COLO829 (cell line): ENCODE measurements around the gene OPN4.
"Not testable (repeated sequence)": the region's sequence is repeated elsewhere in the genome, so short reads cannot be mapped to it uniquely, and the experiment has no call there.

Experiments used
- DNase-seq: peaks from one replicate; pipeline ENCODE4 v3.0.0; 2012; ENCODE audit warnings: low spot score

The OPN4 gene, protein sequence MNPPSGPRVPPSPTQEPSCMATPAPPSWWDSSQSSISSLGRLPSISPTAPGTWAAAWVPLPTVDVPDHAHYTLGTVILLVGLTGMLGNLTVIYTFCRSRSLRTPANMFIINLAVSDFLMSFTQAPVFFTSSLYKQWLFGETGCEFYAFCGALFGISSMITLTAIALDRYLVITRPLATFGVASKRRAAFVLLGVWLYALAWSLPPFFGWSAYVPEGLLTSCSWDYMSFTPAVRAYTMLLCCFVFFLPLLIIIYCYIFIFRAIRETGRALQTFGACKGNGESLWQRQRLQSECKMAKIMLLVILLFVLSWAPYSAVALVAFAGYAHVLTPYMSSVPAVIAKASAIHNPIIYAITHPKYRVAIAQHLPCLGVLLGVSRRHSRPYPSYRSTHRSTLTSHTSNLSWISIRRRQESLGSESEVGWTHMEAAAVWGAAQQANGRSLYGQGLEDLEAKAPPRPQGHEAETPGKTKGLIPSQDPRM

DNA sequence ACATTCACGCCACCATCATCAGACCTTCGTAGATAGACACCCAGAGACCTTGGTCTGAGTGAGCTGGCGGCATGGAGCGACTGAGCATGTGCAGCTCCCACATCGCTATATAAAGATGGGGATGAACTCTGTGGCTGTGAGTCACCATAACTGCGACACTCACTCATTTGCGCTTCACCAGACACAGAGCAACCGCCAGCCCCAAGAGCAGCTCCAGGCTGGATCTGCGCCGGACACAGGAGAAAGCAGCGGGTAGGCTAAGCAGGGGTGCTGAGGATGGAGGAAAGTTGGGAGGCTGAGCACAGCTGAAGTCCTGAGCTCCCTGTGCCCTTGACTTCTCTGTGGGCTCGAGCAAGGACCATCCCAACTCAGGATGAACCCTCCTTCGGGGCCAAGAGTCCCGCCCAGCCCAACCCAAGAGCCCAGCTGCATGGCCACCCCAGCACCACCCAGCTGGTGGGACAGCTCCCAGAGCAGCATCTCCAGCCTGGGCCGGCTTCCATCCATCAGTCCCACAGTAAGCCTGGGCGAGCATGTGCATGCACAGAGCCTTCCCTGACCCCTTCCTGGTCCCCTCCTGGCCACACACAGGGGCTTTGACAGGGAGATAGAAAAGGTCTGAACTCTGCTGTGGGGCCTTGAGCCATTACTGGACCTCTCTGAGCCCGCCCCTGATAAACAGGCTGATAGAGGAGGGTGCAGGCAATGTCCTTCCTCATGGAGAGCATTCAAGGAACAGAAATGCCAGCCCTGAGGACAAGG is at the start of gene OPN4:
TSS of gene OPN4 (plus strand) at position 137 of the 762 bp plus-strand sequence. CDS start at position 374, 237 bp downstream.
- no peak for DNase-seq

- no peak for DNase-seq
Measured at GRCh38 chr10:86607674-86608073, 46.7 kb upstream of the OPN4 start.

- no peak for DNase-seq
Measured at GRCh38 chr10:86609920-86610319, 44.4 kb upstream of the OPN4 start.

DNA sequence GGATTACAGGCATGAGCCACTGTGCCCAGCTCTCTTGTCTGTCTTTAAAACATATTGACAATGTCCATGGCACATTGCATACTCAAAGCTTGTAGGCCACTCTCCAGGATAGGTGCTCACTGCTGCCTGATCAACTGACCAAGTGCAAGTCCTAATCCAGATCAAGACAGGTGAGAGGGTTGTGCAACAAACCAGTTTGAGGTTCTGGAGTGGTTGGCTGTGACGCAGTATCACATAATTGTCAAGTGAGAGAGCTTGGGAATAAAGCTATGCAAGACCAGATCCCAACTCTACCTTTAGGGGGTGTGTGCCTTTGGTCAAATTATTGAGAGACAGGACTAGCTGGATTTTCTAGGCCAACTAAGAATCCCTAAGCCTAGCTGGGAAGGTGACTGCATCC is 43.0 kb upstream of the OPN4 start:
- no peak for DNase-seq

DNA sequence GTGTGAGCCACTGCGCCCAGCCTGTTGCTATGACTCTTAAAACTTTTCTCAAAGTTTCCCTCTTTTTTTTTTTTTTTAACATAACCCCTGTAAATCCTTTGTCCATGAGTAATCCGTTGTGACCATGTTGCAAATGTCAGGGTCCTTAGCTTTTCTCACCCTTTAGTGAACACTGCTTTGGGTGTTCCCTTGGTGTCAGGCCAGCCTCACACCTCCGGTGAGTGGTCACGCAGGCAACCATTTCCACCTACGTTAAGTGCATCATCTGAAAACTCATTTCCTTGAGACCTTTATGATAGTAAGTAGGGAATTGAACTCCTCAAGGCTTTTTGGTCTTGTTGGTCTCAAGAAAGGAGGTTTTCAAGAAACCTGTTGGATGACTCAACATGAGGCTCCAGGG is 41.3 kb upstream of the OPN4 start:
- no peak for DNase-seq

GRCh38 chr10:86613905-86614304 is 40.4 kb upstream of the OPN4 start:
- no peak for DNase-seq

GRCh38 chr10:86614853-86615252 is 39.5 kb upstream of the OPN4 start:
- DNase-seq, result no peak

DNA sequence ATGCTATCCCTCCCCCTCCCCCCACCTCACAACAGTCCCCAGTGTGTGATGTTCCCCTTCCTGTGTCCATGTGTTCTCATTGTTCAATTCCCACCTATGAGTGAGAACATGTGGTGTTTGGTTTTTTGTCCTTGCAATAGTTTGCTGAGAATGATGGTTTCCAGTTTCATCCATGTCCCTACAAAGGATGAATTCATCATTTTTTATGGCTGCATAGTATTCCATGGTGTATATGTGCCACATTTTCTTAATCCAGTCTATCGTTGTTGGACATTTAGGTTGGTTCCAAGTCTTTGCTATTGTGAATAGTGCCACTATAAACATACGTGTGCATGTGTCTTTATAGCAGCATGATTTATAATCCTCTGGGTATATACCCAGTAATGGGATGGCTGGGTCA is 37.1 kb upstream of the OPN4 start:
- DNase-seq, result not testable (repeated sequence)

- no peak for DNase-seq
Measured at GRCh38 chr10:86628311-86628710, 26.0 kb upstream of the OPN4 start.

DNA sequence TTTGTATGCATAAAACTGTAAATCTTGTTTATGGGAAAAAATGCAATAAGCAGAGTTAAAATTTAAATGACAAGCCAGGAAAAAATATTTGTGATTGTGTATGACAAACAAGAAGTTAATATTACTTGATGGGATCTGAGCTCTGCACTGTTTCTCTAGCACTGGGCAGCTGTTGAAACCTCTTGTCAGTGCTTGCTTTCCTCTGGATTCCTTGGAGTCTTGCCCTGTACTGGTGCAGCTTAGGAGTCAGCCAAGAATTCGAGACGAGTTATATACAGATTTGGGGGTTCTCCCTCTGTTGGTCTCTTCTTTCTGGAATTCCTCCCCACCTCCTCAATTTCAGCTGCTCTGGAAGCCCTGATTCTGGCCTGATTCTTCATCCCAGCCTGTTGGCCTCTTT is 24.3 kb upstream of the OPN4 start:
- no peak for DNase-seq

DNA sequence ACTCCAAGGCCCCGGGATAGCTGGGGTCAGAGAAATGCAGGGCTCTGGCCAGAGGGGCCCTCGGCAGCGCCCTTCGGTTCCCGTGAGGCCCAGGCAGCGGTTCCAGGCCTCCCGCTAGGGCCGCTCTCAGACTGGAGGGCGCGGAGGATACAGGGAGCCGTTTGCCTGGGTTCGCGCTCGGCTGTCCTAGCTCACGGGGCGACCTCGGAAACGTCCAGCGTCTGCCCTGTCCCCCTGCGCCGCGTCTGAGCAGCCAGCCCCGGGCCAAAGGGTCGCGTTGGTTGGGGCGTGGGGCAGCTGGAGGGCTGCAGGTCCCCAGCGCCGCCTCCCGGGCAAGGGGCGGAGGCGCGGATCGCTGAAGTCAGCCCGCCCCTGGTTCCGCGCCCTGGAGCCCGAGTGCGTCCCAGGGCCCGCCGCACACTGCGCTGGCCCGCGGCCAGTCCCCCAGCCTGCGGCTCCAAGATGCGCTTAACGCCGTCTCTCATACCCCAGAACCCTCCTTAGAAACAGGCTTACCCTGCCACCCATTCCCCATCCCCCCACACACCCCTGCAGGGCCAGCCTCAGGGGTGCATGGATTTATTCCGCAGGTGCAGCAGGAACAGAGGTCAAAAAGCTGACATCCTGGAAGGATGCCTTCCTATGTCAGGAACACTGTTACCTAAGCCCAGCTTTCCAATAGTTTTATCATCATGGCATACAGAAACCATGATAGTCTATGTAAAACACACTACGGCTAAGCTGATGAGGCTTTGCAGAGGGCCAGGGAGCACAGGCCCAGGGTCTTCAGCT is 22.1 kb upstream of the OPN4 start:
- DNase-seq, result no peak

DNA sequence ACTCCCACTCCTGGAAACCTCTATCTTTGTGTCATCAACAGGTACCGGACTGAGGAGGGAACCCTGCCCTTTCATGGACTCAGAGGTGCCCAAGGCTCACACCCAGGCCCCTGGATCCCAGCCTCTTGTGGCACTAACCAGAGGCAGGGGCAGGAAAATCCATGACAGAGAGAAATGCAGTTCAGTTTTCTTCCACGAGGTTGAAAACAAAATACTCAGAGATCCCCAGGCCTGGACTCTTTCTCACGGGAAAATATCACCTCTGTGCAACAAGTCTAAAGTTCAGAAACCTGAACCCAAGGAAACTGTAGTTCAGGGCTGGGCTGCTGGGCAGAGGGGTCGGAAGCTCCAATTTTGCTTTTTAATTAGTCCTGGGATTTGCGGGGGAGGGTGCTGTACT is 21.4 kb upstream of the OPN4 start:
- DNase-seq, result no peak

DNA sequence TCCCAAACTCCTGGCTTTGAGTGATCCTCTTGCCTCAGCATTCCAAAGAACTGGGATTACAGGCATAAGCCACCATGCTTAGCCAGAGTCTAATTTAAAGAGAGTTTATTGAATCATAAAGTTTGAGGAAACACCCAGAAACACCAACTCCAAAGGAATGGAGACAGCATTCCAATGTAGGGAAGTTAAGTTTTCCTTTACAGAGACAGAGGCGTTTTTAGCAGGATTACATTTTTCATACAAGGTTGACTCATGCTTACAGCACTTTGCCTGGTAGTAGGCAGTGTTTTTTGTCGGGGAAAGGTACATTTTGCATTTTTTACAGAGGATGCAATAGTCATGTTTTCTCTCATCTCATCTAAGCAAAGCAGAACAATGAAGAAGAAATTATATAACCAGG is 18.9 kb upstream of the OPN4 start:
- no peak for DNase-seq

- no peak for DNase-seq
Measured at GRCh38 chr10:86636311-86636710, 18.0 kb upstream of the OPN4 start.

DNA sequence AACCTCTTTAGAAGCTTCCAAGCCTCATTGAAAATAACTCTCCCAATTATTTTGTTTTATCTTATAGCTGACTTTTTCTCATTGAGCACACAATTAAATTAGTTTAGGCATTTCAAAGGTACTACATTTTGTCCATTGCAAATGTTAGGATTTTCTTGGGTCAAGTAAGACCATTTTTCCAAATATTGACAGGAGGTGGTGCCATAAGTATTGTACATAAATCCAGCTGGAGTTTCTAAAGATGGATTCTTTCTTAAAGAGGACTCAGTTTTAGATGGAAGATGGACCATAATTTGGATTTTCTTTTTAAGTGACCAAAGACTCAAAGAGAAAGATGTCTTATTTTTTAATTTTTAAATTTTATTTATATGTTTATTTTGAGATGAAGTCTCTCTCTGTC is 12.3 kb upstream of the OPN4 start:
- DNase-seq, result no peak

- DNase-seq, result no peak
Measured at GRCh38 chr10:86642499-86642898, 11.8 kb upstream of the OPN4 start.

DNA sequence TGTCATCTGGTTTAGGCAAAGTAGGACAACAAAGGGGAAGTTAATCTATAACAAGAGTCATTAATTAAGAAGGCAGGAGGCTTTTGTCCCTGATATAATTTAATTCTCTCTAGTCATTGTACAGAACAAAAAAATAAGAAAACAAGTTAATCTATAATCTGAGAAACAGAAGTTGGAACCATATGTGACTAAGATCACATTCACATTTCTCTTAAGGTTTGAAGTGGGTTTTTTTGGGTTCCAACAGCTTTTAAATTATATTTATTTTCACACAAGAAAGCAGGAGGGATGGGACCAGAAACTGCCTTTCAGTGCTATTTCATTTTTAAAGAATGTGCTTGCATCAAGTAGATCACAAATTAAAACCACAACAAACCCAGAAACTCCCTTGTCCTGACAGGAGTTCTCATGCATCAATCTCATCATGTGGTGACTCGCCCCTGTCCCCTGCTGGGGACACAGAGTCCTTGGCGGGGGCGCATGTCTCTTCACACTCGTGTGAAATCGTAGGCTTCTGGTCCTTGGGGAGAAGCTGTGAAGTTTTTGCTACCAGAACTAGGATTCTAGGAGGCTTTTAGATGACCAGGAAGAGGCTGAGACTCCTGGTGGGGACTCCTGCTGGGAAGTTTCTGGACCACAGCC is 10.1 kb upstream of the OPN4 start:
- no peak for DNase-seq

- no peak for DNase-seq
Measured at GRCh38 chr10:86644794-86645445, 9.4 kb upstream of the OPN4 start.

GRCh38 chr10:86645621-86646165 is 8.7 kb upstream of the OPN4 start:
- DNase-seq, result not testable (repeated sequence)

- no peak for DNase-seq
Measured at GRCh38 chr10:86646532-86646931, 7.8 kb upstream of the OPN4 start.

GRCh38 chr10:86646933-86647332 is 7.4 kb upstream of the OPN4 start:
- DNase-seq, result no peak
